Natural killer cell (primary cell): ENCODE measurements around the gene ERBB2. TPM values are rescaled to one million over a fixed set of nuclear protein-coding genes. Genes with fewer than 3 reads are reported as not detected.

Experiments
- ATAC-seq, 3 donors: fragments of 150-1000 bp in 2 of 3; fragments of 200-7000 bp in 1 of 3; cut with Tn5 transposase; 1 replicate in 1 of 3; 2 replicates in 2 of 3; pipeline ENCODE4 v1.10.0; 2021; ENCODE audit warnings: mild to moderate bottlenecking in 2 of 3, moderate library complexity in 2 of 3
- DNase-seq, 2 donors: peaks; one replicate each; pipeline versions ENCODE4 v3.0.0 to v3.0.0-alpha.2; 2013 to 2021; ENCODE audit warnings: mixed read lengths in 1 of 2
- H3K27ac ChIP-seq: one replicate; pipeline ENCODE4 v1.5.1; 2013; ENCODE audit warnings: mild to moderate bottlenecking, low read length
- H3K27me3 ChIP-seq: one replicate; pipeline ENCODE4 v1.6.1; 2013; ENCODE audit warnings: low read length; ENCODE audit not compliant: control insufficient read depth, insufficient read depth
- H3K36me3 ChIP-seq: one replicate; pipeline ENCODE4 v1.6.1; 2013; ENCODE audit warnings: low read length; ENCODE audit not compliant: control insufficient read depth, insufficient read depth
- H3K4me1 ChIP-seq: one replicate; pipeline ENCODE4 v1.6.1; 2013; ENCODE audit warnings: low read length; ENCODE audit not compliant: control insufficient read depth, insufficient read depth
- H3K4me3 ChIP-seq: one replicate; pipeline ENCODE4 v1.5.1; 2013; ENCODE audit warnings: low read length
- H3K9me3 ChIP-seq: one replicate; pipeline ENCODE4 v1.6.1; 2013; ENCODE audit warnings: low read length; ENCODE audit not compliant: control insufficient read depth, insufficient read depth
- H3K27ac Mint-ChIP-seq, 2 donors: one replicate each; pipeline ENCODE4 v1.8.0; 2022; ENCODE audit warnings: mild to moderate bottlenecking in 2 of 2, mixed read lengths in 2 of 2, moderate library complexity in 1 of 2
- H3K27me3 Mint-ChIP-seq, 2 donors: one replicate each; pipeline ENCODE4 v1.8.0; 2022; ENCODE audit warnings: low read depth in 2 of 2, mixed read lengths in 2 of 2
- H3K36me3 Mint-ChIP-seq: one replicate; pipeline ENCODE4 v1.8.0; 2022; ENCODE audit warnings: mixed read lengths
- H3K4me1 Mint-ChIP-seq, 2 donors: one replicate each; pipeline ENCODE4 v1.8.0; 2022; ENCODE audit warnings: mixed read lengths in 2 of 2
- H3K4me3 Mint-ChIP-seq: one replicate; pipeline ENCODE4 v1.8.0; 2022; ENCODE audit warnings: mild to moderate bottlenecking, moderate library complexity, mixed read lengths
- H3K9me3 Mint-ChIP-seq, 2 donors: one replicate each; pipeline ENCODE4 v1.8.0; 2022; ENCODE audit warnings: mixed read lengths in 2 of 2
- CTCF ChIP-seq: fragments of 200-600 bp; IDR thresholded peaks from one replicate; pipeline ENCODE4 v1.8.0; 2022; ENCODE audit warnings: antibody characterized with exemption
- WGBS: methylation state at CpG from one replicate; pipeline ENCODE4 v1.1.7; 2013; ENCODE audit warnings: missing lambda C conversion rate; ENCODE audit not compliant: insufficient coverage; 5-methylcytosine and 5-hydroxymethylcytosine counted together
- intact Hi-C: fragments of 100-400 bp; cut with micrococcal nuclease; formaldehyde crosslinking; loops from one replicate; pipeline ENCODE4 v1.14.2; 2022
- total RNA-seq, 4 donors: library from RNA; stranded (reverse); fragments of 120-200 nt in 1 of 4; gene quantifications; one replicate each; pipeline versions ENCODE4 v1.2.3 to v1.2.4, GENCODE V29; 2013 to 2022

ERBB2 gene
- total RNA-seq, 3 donors from 2014 or later (not counting 1 experiment from before 2014, with no cell fraction given) = 77.6 to 115 (median 82.1) TPM

DNA sequence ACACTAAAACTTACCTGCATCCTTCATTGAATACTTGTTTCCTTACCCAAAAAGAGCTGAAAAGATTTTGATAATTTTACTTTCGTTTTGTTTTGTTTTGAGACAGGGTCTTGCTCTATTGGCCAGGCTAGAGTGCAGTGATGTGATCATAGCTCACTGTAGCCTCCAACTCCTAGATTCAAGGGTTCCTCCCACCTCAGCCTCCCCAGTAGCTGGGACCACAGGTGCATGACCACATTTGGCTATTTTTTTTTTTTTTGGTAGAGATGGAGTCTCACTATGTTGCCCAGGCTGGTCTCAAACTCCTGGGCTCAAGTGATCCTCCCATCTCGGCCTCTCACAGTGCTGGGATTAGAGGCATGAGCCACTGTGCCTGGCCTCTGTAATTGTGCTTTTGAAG is 44.8 kb upstream of the ERBB2 start:
- no peaks in the 10 kb centered on the region for H3K27me3 Mint-ChIP-seq
- H3K27me3 ChIP-seq = no peaks in the 10 kb centered on the region
- H3K27ac Mint-ChIP-seq = no peak overlapping the region
- no peaks in the 10 kb centered on the region for H3K9me3 Mint-ChIP-seq
- TF ChIP-seq CTCF = no peak
- no peak overlapping the region for H3K4me3 Mint-ChIP-seq
- ATAC-seq (no peak), DNase-seq (no peak)
- peaks cover 17% of the 10 kb centered on the region for H3K4me1 ChIP-seq
- peaks cover 37% of the 10 kb centered on the region for H3K36me3 ChIP-seq
- no peak overlapping the region for H3K27ac ChIP-seq
- 97% methylated on average over 2 of the region's 2 CpGs for WGBS
- H3K36me3 Mint-ChIP-seq = no peaks in the 10 kb centered on the region
- H3K4me3 ChIP-seq = no peak overlapping the region
- H3K9me3 ChIP-seq = no peaks in the 10 kb centered on the region
- peaks cover 27 to 50% of the 10 kb centered on the region in 2 donors for H3K4me1 Mint-ChIP-seq
- intact Hi-C loops = no loop called here

DNA sequence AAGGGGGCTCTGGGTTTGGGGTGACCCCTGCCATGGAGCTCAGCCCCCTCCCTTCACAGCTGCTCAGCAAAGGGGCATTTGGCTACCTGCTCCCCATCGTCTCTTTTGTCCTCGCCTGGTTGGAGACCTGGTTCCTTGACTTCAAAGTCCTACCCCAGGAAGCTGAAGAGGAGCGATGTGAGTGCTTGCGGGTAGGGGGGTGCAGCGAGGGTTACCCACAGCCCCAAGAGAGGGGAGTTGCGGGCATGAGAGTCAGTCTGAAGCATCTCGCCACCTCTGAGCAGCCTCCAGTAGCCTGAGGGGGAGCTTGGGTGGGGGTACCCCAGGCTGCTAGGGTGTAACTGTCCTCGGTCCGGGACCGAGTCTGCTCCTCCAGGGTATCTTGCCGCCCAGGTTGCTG is 41.5 kb upstream of the ERBB2 start:
- no peak overlapping the region for H3K4me3 ChIP-seq
- H3K4me1 ChIP-seq = peaks cover 20% of the 10 kb centered on the region
- intact Hi-C loops = no loop called here
- peaks cover 5 to 19% of the 10 kb centered on the region in 2 donors for H3K4me1 Mint-ChIP-seq
- no peaks in the 10 kb centered on the region for H3K27me3 ChIP-seq
- ATAC-seq (no peak), DNase-seq (no peak)
- H3K27ac Mint-ChIP-seq = no peak overlapping the region
- no peak overlapping the region for H3K27ac ChIP-seq
- no peaks in the 10 kb centered on the region for H3K9me3 ChIP-seq
- peaks cover 64% of the 10 kb centered on the region for H3K36me3 ChIP-seq
- H3K9me3 Mint-ChIP-seq = no peaks in the 10 kb centered on the region
- no peak for TF ChIP-seq CTCF
- no peaks in the 10 kb centered on the region for H3K27me3 Mint-ChIP-seq
- no peak overlapping the region for H3K4me3 Mint-ChIP-seq
- no peaks in the 10 kb centered on the region for H3K36me3 Mint-ChIP-seq
- WGBS = 75% methylated on average over 11 of the region's 11 CpGs

- no peaks in the 10 kb centered on the region for H3K36me3 Mint-ChIP-seq
- 81% methylated on average over 3 of the region's 3 CpGs for WGBS
- DNase-seq (no peak), ATAC-seq (no peak)
- Histone ChIP-seq H3K36me3 (peaks cover 64% of the 10 kb centered on the region), H3K27ac (no peak overlapping the region), H3K4me3 (no peak overlapping the region), H3K4me1 (peaks cover 20% of the 10 kb centered on the region), H3K27me3 (no peaks in the 10 kb centered on the region), H3K9me3 (no peaks in the 10 kb centered on the region)
- no peak overlapping the region for H3K4me3 Mint-ChIP-seq
- peaks cover 2 to 15% of the 10 kb centered on the region in 2 donors for H3K4me1 Mint-ChIP-seq
- no peak overlapping the region for H3K27ac Mint-ChIP-seq
- intact Hi-C loops = no loop called here
- no peaks in the 10 kb centered on the region for H3K9me3 Mint-ChIP-seq
- H3K27me3 Mint-ChIP-seq = no peaks in the 10 kb centered on the region
- TF ChIP-seq CTCF = no peak
Observed at GRCh38 chr17:39658760-39659159, 41.1 kb upstream of the ERBB2 start.

GRCh38 chr17:39659279-39660010 is 40.4 kb upstream of the ERBB2 start:
- Histone ChIP-seq H3K4me1 (peaks cover 17% of the 10 kb centered on the region), H3K27me3 (no peaks in the 10 kb centered on the region), H3K27ac (peak overlapping the region; percentile 3), H3K36me3 (peaks cover 64% of the 10 kb centered on the region), H3K9me3 (no peaks in the 10 kb centered on the region), H3K4me3 (no peak overlapping the region)
- Mint-ChIP-seq H3K27ac (no peak overlapping the region), H3K9me3 (no peaks in the 10 kb centered on the region), H3K4me1 (peaks cover 0 to 11% of the 10 kb centered on the region in 2 donors), H3K36me3 (no peaks in the 10 kb centered on the region), H3K4me3 (no peak overlapping the region), H3K27me3 (no peaks in the 10 kb centered on the region)
- intact Hi-C loops = no loop called here
- 43% methylated on average over 14 of the region's 15 CpGs for WGBS
- TF ChIP-seq CTCF = no peak
- no peak for ATAC-seq
- DNase-seq = peak in 1 of 2 donors; percentile 43
